HepG2 (cell line): ENCODE results near the gene PIGA. TPM values are rescaled to one million over a fixed set of nuclear protein-coding genes. Genes with fewer than 3 reads are reported as not detected.

Experiments
- CREM ChIP-seq, 2 experiments: sonication (generic) in 1 of 2; formaldehyde crosslinking in 1 of 2; IDR thresholded peaks; 2 replicates each; pipeline versions ENCODE4 v1.4.0 to v1.6.1; 2016 to 2020; ENCODE audit warnings: antibody characterized with exemption in 1 of 2, mild to moderate bottlenecking in 1 of 2, missing genetic modification reagents in 1 of 2
- ELF1 ChIP-seq: sonication (generic); formaldehyde crosslinking; IDR thresholded peaks from 2 replicates; pipeline ENCODE4 v1.4.0; 2020; ENCODE audit warnings: missing genetic modification reagents
- GABPA ChIP-seq, 2 experiments: IDR thresholded peaks; 2 replicates each; pipeline ENCODE4 v1.6.1; 2011 to 2016; ENCODE audit warnings: low read depth in 2 of 2, low read length in 1 of 2, missing biosample characterization in 1 of 2, missing genetic modification characterization in 1 of 2
- HNRNPLL ChIP-seq: fragments of 200-400 bp; formaldehyde crosslinking; IDR thresholded peaks from 2 replicates; pipeline ENCODE4 v1.6.1; 2017; ENCODE audit warnings: mild to moderate bottlenecking, low read depth, low read length; ENCODE audit not compliant: poor library complexity, severe bottlenecking
- IRF2 ChIP-seq: IDR thresholded peaks from 2 replicates; pipeline ENCODE4 v1.6.1; 2018; ENCODE audit warnings: missing genetic modification reagents, missing compliant biosample characterization
- KMT2A ChIP-seq: sonication (generic); formaldehyde crosslinking; IDR thresholded peaks from 2 replicates; pipeline ENCODE4 v1.4.0; 2020; ENCODE audit warnings: missing genetic modification reagents
- MXI1 ChIP-seq: IDR thresholded peaks from 3 replicates; pipeline ENCODE4 v1.6.1; 2012; ENCODE audit warnings: low read depth, low read length, inconsistent platforms, borderline replicate concordance
- POLR2G ChIP-seq: fragments of 200-400 bp; formaldehyde crosslinking; IDR thresholded peaks from 2 replicates; pipeline ENCODE4 v1.6.1; 2018; ENCODE audit warnings: mild to moderate bottlenecking, low read depth, low read length, moderate library complexity
- RXRA ChIP-seq: sonication (generic); formaldehyde crosslinking; IDR thresholded peaks from 2 replicates; pipeline ENCODE4 v1.5.1; 2020; ENCODE audit warnings: missing genetic modification reagents
- SP2 ChIP-seq: sonication (generic); formaldehyde crosslinking; IDR thresholded peaks from 2 replicates; pipeline ENCODE4 v1.5.1; 2020; ENCODE audit warnings: mild to moderate bottlenecking, missing genetic modification reagents
- TAF1 ChIP-seq: sonication (generic); formaldehyde crosslinking; IDR thresholded peaks from 2 replicates; pipeline ENCODE4 v1.4.0; 2020; ENCODE audit warnings: missing genetic modification reagents
- ZBTB21 ChIP-seq: sonication (generic); formaldehyde crosslinking; IDR thresholded peaks from 2 replicates; pipeline ENCODE4 v1.4.0; 2020; ENCODE audit warnings: missing genetic modification reagents
- ZHX1 ChIP-seq: sonication (generic); formaldehyde crosslinking; IDR thresholded peaks from 2 replicates; pipeline ENCODE4 v1.8.1; 2022; ENCODE audit warnings: low read depth, mild to moderate bottlenecking, missing genetic modification reagents
- ZMYM4 ChIP-seq: sonication (generic); formaldehyde crosslinking; IDR thresholded peaks from 2 replicates; pipeline ENCODE4 v1.8.1; 2023; ENCODE audit warnings: mild to moderate bottlenecking, missing genetic modification reagents
- ZNF768 ChIP-seq: sonication (generic); formaldehyde crosslinking; IDR thresholded peaks from 2 replicates; pipeline ENCODE4 v1.4.0; 2020; ENCODE audit warnings: missing genetic modification reagents
- polyA plus RNA-seq, 8 experiments: library from polyadenylated mRNA; depleted of rRNA in 3 of 8; stranded (reverse) in 7 of 8; unstranded in 1 of 8; fragments of >200 nt; fragmentation: Illumina TruSeq in 4 of 8; extraction: Trizol in 4 of 8; gene quantifications; 2 replicates each; pipeline versions ENCODE4 v1.2.1 to v1.2.3, GENCODE V29; 2011 to 2016; ENCODE audit warnings: low read depth in 4 of 8, missing spikeins in 1 of 8, mixed read lengths in 1 of 8; ENCODE audit not compliant: insufficient read depth in 1 of 8
- total RNA-seq, 5 experiments: library from RNA; depleted of rRNA; stranded (reverse); fragments of >200 nt; fragmentation: Illumina TruSeq; extraction: Trizol; gene quantifications; 2 replicates each; pipeline ENCODE4 v1.2.3, GENCODE V29; 2016; ENCODE audit warnings: low read depth in 1 of 5
- TF ChIP-seq, protein P1 (sequence below): sonication (generic); formaldehyde crosslinking; IDR thresholded peaks from 2 replicates; pipeline ENCODE4 v1.4.0; 2020; ENCODE audit warnings: missing genetic modification reagents, borderline replicate concordance
- TF ChIP-seq, protein P2 (sequence below): IDR thresholded peaks from 2 replicates; pipeline ENCODE4 v1.6.1; 2016; ENCODE audit warnings: missing genetic modification reagents, missing compliant biosample characterization
- TF ChIP-seq, protein P3 (sequence below): sonication (generic); formaldehyde crosslinking; IDR thresholded peaks from 2 replicates; pipeline ENCODE4 v1.5.0; 2020; ENCODE audit warnings: missing genetic modification reagents
- TF ChIP-seq, protein P4 (sequence below): IDR thresholded peaks from 2 replicates; pipeline ENCODE4 v1.6.1; 2016; ENCODE audit warnings: mild to moderate bottlenecking

The PIGA gene
- total and polyA plus RNA-seq, 2 of the 13 experiments (the other 11 are each of a cell fraction or from before 2014, with no cell fraction given) = 6.0 to 13.0 TPM

- TF ChIP-seq, protein P1, sequence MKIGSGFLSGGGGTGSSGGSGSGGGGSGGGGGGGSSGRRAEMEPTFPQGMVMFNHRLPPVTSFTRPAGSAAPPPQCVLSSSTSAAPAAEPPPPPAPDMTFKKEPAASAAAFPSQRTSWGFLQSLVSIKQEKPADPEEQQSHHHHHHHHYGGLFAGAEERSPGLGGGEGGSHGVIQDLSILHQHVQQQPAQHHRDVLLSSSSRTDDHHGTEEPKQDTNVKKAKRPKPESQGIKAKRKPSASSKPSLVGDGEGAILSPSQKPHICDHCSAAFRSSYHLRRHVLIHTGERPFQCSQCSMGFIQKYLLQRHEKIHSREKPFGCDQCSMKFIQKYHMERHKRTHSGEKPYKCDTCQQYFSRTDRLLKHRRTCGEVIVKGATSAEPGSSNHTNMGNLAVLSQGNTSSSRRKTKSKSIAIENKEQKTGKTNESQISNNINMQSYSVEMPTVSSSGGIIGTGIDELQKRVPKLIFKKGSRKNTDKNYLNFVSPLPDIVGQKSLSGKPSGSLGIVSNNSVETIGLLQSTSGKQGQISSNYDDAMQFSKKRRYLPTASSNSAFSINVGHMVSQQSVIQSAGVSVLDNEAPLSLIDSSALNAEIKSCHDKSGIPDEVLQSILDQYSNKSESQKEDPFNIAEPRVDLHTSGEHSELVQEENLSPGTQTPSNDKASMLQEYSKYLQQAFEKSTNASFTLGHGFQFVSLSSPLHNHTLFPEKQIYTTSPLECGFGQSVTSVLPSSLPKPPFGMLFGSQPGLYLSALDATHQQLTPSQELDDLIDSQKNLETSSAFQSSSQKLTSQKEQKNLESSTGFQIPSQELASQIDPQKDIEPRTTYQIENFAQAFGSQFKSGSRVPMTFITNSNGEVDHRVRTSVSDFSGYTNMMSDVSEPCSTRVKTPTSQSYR (CRISPR knock-in tag) = no peak
- TF ChIP-seq GABPA (IDR thresholded peaks at IDR 0.05; ENCODE audit: low read depth, low read length) (no peak), GABPA (CRISPR knock-in tag; IDR thresholded peaks at IDR 0.05; ENCODE audit: low read depth) (peak; percentile 77), KMT2A (CRISPR knock-in tag) (0 out of 2 replicates have a peak, but pooled peaks have one; percentile 45), POLR2G (peak; percentile 81), ZBTB21 (CRISPR knock-in tag) (peak; percentile 81), RXRA (CRISPR knock-in tag) (0 out of 2 replicates have a peak, but pooled peaks have one; percentile 38), ZMYM4 (peak; percentile 86), TAF1 (CRISPR knock-in tag) (peak; percentile 72), SP2 (CRISPR knock-in tag) (peak; percentile 88), MXI1 (peak; percentile 72; the same call in 1 of the 3 replicates), HNRNPLL (peak; percentile 94), IRF2 (CRISPR knock-in tag) (0 out of 2 replicates have a peak, but pooled peaks have one; percentile 20), ELF1 (CRISPR knock-in tag) (peak; percentile 63), ZHX1 (CRISPR knock-in tag) (no peak), CREM (IDR thresholded peaks at IDR 0.05) (peak; percentile 85), CREM (CRISPR knock-in tag; IDR thresholded peaks at IDR 0.05) (no peak), ZNF768 (CRISPR knock-in tag) (peak; percentile 46; the same call in 1 of the 2 replicates)
- TF ChIP-seq, protein P2, sequence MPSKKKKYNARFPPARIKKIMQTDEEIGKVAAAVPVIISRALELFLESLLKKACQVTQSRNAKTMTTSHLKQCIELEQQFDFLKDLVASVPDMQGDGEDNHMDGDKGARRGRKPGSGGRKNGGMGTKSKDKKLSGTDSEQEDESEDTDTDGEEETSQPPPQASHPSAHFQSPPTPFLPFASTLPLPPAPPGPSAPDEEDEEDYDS (CRISPR knock-in tag) = peak; percentile 63
- TF ChIP-seq, protein P3, sequence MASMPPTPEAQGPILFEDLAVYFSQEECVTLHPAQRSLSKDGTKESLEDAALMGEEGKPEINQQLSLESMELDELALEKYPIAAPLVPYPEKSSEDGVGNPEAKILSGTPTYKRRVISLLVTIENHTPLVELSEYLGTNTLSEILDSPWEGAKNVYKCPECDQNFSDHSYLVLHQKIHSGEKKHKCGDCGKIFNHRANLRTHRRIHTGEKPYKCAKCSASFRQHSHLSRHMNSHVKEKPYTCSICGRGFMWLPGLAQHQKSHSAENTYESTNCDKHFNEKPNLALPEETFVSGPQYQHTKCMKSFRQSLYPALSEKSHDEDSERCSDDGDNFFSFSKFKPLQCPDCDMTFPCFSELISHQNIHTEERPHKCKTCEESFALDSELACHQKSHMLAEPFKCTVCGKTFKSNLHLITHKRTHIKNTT (CRISPR knock-in tag) = no peak
- TF ChIP-seq, protein P4, sequence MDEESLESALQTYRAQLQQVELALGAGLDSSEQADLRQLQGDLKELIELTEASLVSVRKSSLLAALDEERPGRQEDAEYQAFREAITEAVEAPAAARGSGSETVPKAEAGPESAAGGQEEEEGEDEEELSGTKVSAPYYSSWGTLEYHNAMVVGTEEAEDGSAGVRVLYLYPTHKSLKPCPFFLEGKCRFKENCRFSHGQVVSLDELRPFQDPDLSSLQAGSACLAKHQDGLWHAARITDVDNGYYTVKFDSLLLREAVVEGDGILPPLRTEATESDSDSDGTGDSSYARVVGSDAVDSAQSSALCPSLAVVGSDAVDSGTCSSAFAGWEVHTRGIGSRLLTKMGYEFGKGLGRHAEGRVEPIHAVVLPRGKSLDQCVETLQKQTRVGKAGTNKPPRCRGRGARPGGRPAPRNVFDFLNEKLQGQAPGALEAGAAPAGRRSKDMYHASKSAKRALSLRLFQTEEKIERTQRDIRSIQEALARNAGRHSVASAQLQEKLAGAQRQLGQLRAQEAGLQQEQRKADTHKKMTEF (CRISPR knock-in tag) = peak; percentile 60; the same call in 1 of the 2 replicates
Observed at GRCh38 chrX:15335135-15336022, at the start of gene PIGA (continued).
